NCI-H774 (cell line): ENCODE data around the gene B4GALNT3.
A peak's percentile ranks its signal among the peaks of the same experiment; 100 is the strongest.
"Not testable (repeated sequence)": the region's sequence is repeated elsewhere in the genome, so short reads cannot be mapped to it uniquely, and the experiment has no call there.

Experiments used
- DNase-seq: peaks from one replicate; lab custom pipeline; 2025; lab: John Stamatoyannopoulos, UW

Gene B4GALNT3

GRCh38 chr12:459430-460258, at the start of gene B4GALNT3:
Gene B4GALNT3 (plus strand): TSS chr12:459939. CDS start chr12:460377, 438 bp downstream.
- peak; percentile 76 for DNase-seq

GRCh38 chr12:414859-415258, 44.9 kb upstream of the B4GALNT3 start:
- no peak for DNase-seq

- DNase-seq: no peak
Observed at GRCh38 chr12:418432-418831, 41.3 kb upstream of the B4GALNT3 start.

GRCh38 chr12:422526-422925, 37.2 kb upstream of the B4GALNT3 start:
- no peak for DNase-seq

- not testable (repeated sequence) for DNase-seq
Observed at GRCh38 chr12:435737-436136, 24.0 kb upstream of the B4GALNT3 start.

- peak; percentile 63 for DNase-seq
Observed at GRCh38 chr12:442235-442884, 17.4 kb upstream of the B4GALNT3 start.

- no peak for DNase-seq
Observed at GRCh38 chr12:447141-447540, 12.6 kb upstream of the B4GALNT3 start.

- no peak for DNase-seq
Observed at GRCh38 chr12:449203-449602, 10.5 kb upstream of the B4GALNT3 start.

- DNase-seq: no peak
Observed at GRCh38 chr12:450438-450837, 9.3 kb upstream of the B4GALNT3 start.

GRCh38 chr12:452667-453210, 7.0 kb upstream of the B4GALNT3 start:
- DNase-seq: no peak

GRCh38 chr12:454833-455232, 4.9 kb upstream of the B4GALNT3 start:
- no peak for DNase-seq

GRCh38 chr12:455821-456220, 3.9 kb upstream of the B4GALNT3 start:
- DNase-seq: no peak

GRCh38 chr12:457676-458075, 2.1 kb upstream of the B4GALNT3 start:
- DNase-seq: no peak

- no peak for DNase-seq
Observed at GRCh38 chr12:459050-459429, 699 bp upstream of the B4GALNT3 start.

- DNase-seq: no peak
Observed at GRCh38 chr12:460261-461230, 807 bp downstream of the B4GALNT3 start.

GRCh38 chr12:461425-461824, 1.7 kb downstream of the B4GALNT3 start:
- DNase-seq: no peak

GRCh38 chr12:462936-463705, 3.4 kb downstream of the B4GALNT3 start:
- peak; percentile 30 for DNase-seq

- DNase-seq: no peak
Observed at GRCh38 chr12:464484-465267, 4.9 kb downstream of the B4GALNT3 start.

GRCh38 chr12:466039-466438, 6.3 kb downstream of the B4GALNT3 start:
- DNase-seq: no peak

- no peak for DNase-seq
Observed at GRCh38 chr12:466762-467161, 7.0 kb downstream of the B4GALNT3 start.
